HG03196 (cell line): ENCODE data around the gene DPYD.

Experiments
- ATAC-seq: cut with Tn5 transposase; IDR thresholded peaks from one replicate; pipeline ENCODE4 v1.9.1; 2021; ENCODE audit not compliant: unreplicated experiment

DPYD gene

GRCh38 chr1:97560714-97561113 is 360.1 kb downstream of the DPYD start:
- no peak for ATAC-seq

GRCh38 chr1:97553971-97554370 is 366.9 kb downstream of the DPYD start:
- no peak for ATAC-seq

GRCh38 chr1:97551113-97551512 is 369.7 kb downstream of the DPYD start:
- no peak for ATAC-seq

- ATAC-seq: no peak
These were observed 375.4 kb downstream of the DPYD start for GRCh38 chr1:97545446-97545845.

- no peak for ATAC-seq
These were observed 380.4 kb downstream of the DPYD start for GRCh38 chr1:97540346-97540888.

DNA sequence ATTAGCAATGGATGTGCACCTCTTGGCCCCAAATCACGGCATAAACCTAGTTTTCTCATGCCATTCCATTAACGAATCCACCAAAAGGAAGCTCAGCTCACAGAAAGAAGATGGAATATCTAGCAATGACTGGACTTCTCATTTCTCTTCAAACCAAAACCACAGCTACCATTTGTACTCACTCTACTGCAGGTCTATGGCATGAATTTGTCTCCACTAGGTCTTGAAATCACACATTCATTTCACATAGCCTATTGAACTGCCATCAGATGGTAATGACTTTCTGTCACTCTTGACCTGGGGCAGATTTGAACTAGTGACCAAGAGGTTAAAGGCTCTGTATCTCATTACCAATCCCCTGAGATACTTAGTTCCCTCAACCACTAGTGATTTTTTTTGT is 382.7 kb downstream of the DPYD start:
- ATAC-seq: no peak

GRCh38 chr1:97533358-97533757 is 387.5 kb downstream of the DPYD start:
- ATAC-seq: no peak

DNA sequence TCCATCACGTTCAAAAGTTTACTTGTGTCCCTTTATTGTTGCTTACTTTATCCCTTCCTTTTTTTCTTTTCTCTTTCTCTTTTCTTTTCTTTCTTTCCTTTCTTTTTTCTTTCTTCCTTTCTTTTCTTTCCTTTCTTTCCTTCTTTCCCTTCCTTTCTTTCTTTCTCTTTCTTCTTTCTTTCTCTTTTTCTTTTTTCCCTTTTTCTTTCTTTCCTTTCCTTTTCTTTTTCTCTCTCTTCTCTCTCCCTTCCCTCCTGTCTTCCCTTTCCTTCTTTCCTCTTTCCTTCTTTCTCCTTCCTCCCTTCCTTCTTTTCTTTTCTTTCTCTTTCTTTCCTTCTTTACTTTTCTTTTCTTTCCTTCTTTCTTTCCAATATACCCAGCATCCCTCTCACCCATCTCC is 391.2 kb downstream of the DPYD start:
- no peak for ATAC-seq

DNA sequence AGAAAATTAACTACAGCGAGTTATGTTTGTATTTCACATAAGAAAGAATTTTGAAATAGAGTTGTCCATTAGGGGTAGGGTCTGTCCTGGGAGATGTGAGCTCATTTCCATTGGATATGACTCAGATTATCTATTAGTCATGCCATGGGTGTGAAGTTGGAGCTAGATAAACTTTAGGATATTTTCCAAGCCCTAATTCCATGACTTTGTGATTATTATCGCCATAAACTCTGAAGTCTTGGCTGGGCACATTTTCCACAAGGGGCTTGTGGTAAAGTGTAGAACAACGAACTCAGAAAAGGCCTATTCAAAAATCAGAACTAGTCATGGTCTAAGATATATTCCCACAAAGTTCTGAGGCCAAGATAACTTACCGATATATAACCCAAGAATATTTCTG is 396.6 kb downstream of the DPYD start:
- no peak for ATAC-seq

DNA sequence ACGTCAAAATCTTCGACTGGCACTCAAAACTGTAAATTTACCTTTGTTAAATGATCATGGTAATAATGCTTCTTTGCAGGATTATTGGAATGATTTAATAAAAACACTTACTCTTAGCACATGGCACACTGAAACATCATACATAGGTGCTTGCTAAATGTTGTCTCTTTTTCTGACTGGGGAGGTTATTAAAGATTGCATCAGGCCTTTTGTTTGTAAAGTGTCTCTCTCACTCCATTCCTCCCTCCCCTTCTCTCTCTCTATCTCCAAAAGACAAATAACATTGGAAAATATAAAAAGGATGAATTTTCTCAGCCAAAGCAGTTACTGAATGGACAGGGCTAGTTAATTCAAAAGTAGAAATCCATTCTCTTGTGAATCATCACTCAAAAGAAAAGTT is 404.2 kb downstream of the DPYD start:
- ATAC-seq: no peak

DNA sequence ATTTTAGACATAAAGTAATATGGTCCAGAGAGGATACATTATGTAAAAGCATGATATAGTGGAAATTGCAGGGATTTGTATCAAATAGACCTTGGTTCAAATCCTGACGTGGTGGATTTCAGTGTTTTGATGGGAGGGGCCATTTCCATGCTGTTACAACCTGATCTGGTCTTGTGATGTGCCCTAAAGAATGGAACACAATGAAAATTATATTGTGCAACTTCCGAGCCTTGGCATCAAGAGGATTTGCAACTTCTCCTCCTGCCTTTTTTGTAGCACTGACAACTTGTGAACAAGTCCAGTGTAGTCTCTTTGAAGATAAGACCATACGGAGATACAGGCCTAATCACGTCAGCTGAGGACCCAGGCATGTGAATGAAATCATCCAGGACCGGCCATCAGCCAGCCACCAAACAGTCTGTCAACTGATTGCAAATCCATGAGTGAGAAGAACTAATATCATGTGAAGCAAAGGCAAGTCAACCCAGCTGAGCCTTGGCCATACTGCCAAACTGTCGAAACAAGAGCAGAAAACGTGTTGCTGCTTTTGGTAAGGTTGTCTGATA is 412.1 kb downstream of the DPYD start:
- ATAC-seq: no peak

DNA sequence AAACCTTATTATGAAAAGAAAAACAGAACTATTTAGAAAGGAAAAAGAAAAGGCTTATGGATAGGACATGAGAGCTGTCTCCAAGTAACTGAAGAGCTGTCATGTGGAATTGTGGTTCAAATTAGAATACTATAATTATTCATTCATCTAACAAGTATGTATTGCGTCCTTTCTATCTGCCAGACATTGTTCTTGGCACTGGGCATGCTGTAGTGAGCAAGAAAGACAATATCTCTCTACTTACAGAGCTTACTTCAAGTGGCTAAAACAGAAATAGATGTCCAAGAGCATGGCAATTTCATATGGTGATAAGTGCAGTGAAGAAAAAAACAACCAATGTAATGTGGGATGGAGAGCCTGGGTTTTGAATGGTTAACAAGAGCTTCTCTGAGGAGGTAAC is 413.0 kb downstream of the DPYD start:
- no peak for ATAC-seq

GRCh38 chr1:97506368-97506767 is 414.5 kb downstream of the DPYD start:
- no peak for ATAC-seq

DNA sequence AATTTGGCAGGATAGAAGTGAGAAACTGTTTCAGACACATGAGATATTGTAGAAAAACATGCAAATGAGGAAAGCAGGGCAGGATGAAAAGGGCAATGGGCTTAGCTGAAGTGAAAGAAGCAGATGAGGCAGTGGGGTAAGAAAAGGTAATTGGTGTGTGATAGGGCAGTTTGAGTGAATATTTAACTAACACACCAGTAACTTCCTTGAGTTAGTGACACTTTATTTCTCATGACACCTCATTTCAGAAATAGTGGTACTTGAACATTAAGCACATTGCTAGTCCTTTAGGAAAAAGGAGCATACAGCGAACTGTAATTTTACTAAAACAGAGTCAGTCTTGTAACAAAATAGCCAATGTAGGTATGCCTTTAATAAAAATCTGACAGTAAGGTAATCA is 415.0 kb downstream of the DPYD start:
- ATAC-seq: peak; percentile 96

DNA sequence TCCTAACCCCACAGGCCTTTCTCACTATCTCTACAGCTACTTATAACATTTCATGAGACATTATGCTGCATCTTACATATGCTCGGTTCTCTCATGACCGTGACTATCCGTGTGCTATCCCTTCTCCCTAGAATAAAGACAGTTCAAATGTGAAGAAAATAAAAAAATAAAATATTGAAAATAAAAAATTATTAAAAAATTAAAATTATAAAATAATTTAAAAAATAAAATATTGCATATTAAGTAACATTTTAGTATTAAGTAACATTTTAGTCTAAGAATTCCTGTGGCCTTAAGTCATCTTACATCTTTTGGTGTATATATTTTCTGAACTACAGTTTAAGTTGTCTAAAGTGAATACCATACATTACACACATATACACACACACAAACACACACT is 415.5 kb downstream of the DPYD start:
- peak; percentile 6 for ATAC-seq

GRCh38 chr1:97502360-97502759 is 418.5 kb downstream of the DPYD start:
- ATAC-seq: no peak

DNA sequence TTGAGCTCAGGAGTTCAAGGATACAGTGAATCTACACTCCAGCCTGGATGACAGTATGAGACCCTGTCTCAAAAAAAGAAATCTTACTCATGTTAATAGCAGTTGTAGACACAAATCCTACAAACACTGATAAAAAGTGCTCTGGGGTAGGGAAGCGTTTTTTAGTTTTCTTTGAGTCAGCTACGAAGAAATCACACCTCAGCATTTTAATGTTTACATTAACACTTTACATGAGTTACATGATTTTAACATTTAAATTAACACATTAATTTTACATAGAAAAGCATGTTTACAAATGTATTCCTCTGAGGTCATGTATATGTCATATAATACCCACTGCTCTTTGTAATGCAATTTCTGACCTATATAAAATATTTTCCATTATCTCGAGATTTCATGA is 419.2 kb downstream of the DPYD start:
- no peak for ATAC-seq

GRCh38 chr1:97500760-97501159 is 420.1 kb downstream of the DPYD start:
- no peak for ATAC-seq

DNA sequence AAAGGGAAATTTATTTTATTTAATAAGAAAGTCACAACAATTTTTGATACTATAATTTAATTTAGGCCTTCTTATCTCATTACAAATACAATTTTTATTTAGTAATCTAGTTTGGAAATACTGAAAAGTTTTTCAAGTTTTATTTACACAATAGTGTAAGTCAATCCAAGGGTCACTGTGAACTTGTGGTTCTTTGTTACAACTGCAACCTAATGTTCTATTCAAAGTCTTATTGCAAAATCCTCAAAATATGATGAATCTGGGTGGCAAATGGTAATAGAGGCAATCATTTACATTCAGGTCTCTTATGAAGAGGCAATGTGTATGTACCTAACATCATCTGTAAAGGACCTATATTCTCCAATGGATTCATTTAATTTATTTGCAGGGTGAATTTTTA is 421.2 kb downstream of the DPYD start:
- ATAC-seq: no peak

DNA sequence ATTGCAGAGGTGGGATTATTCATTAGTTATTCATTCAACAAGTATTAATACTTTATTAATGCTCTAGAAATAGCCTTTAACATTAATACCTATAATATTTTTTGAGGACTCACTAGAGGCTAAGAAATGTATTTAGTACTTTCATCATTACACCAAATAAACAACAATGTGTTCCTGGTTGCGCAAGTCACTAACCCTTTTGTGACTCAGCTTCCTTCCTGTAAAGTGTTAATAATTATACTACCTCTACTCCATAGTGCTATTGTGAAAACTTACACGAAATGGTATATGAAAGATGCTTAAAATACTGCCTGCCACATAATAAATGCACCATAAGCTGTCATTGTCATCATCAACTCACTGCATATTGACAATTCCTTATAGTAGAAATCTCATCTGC is 431.0 kb downstream of the DPYD start:
- peak; percentile 76 for ATAC-seq

DNA sequence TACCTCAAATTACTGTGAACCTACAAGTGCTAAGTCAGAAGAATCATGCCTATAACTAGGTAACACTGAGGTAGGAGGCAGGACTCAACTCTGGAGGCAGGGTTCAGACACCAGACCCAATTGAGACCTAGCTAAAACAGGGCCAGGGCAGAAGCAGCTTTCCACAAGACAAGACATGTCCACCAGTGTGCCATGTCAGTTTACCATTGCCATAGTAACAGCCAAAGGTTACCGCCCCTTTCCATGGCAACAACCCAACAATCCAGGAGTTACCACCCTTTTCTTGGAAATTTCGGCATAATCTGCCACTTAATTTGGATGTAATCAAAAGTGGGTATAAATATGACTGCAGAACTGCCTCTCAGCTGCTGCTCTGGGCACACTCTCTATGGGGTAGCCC is 432.3 kb downstream of the DPYD start:
- ATAC-seq: no peak

DNA sequence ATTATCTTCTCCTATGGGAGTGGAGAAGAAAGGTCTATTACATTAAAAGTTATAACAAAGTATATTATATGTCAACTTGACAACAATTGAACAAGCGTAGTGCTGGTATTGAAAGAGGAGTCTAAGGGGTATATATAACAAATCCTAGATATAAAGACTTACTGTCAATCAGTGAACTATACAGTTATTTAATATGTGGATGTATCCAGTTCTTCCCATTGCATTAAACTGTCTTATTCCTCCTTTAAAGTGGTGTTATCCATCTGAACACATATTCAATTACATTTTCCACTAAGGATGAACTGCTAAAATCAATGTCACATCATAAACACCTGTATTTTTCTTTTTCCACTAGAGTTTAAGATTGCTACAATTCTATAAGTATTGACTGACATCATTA is 438.8 kb downstream of the DPYD start:
- ATAC-seq: no peak

- no peak for ATAC-seq
These were observed 453.4 kb downstream of the DPYD start for GRCh38 chr1:97467445-97467844.
